ENCODE measurements around the gene SSC5D.
A peak's percentile ranks its signal among the peaks of the same experiment; 100 is the strongest.

GRCh38 chr19:55546822-55547614 is 58.8 kb downstream of the SSC5D start:
- TF ChIP-seq MAX (IDR thresholded peaks at IDR 0.05) (no peak), CTCF (IDR thresholded peaks at IDR 0.05 in 2 of 3, conservative IDR thresholded peaks at IDR 0.05 in 1 of 3; ENCODE audit: borderline replicate concordance in 1 of 3, insufficient read depth in 1 of 3, low read depth in 2 of 3, low read length in 2 of 3) (no peak), CEBPB (IDR thresholded peaks at IDR 0.05; ENCODE audit: low read depth) (no peak), ZBTB33 (IDR thresholded peaks at IDR 0.05; ENCODE audit: extremely low read depth, insufficient replicate concordance, low read length) (no peak), POLR2A (IDR thresholded peaks at IDR 0.05; ENCODE audit: borderline replicate concordance, extremely low read depth, insufficient read depth, insufficient read length) (no peak), ZFX (IDR thresholded peaks at IDR 0.05) (no peak), SRF (IDR thresholded peaks at IDR 0.05; ENCODE audit: low read depth) (no peak), POLR2AphosphoS5 (IDR thresholded peaks at IDR 0.05; ENCODE audit: low read depth, low read length) (peak; percentile 42; the same call in 1 of the 2 replicates)
